Activated CD4-positive, alpha-beta T cell treated with anti-CD3 and anti-CD28 coated beads, Interleukin-2, Interleukin-4, amounts not matched to agents 100 ng/mL and 50 ng/mL, durations not matched to agents 16 hours and 8 hours (primary cell): Measurements from ENCODE around the gene WWC1.

Experiments
- DNase-seq: peaks from one replicate; pipeline ENCODE4 v3.0.0-alpha.2; 2020; ENCODE audit warnings: low spot score

WWC1 gene

GRCh38 chr5:168489059-168489458, 197.6 kb downstream of the WWC1 start:
- DNase-seq: no peak

GRCh38 chr5:168494057-168494555, 202.7 kb downstream of the WWC1 start:
- no peak for DNase-seq

- no peak for DNase-seq
Measured at GRCh38 chr5:168502563-168503237, 211.3 kb downstream of the WWC1 start.

- no peak for DNase-seq
Measured at GRCh38 chr5:168513861-168514428, 222.5 kb downstream of the WWC1 start.
